Endothelial cell of umbilical vein (primary cell): ENCODE data around the gene ATXN10.

Experiments
- CTCF ChIP-seq, 2 donors: IDR thresholded peaks; 1 replicate in 1 of 2; 2 replicates in 1 of 2; pipeline ENCODE4 v1.5.1; 2011; ENCODE audit warnings: low read length in 2 of 2, mild to moderate bottlenecking in 2 of 2, moderate library complexity in 2 of 2, control low read depth in 1 of 2, inconsistent platforms in 1 of 2, low read depth in 1 of 2; ENCODE audit not compliant: insufficient read depth in 1 of 2; ENCODE audit errors: extremely low read depth in 1 of 2
- MYC ChIP-seq: IDR thresholded peaks from one replicate; pipeline ENCODE4 v1.6.1; 2011; ENCODE audit warnings: mild to moderate bottlenecking, low read depth, low read length
- POLR2A ChIP-seq: IDR thresholded peaks from 2 replicates; pipeline ENCODE4 v1.6.1; 2012; ENCODE audit warnings: low read depth, mild to moderate bottlenecking, control low read depth, low read length
- TF ChIP-seq, protein P1 (sequence below): IDR thresholded peaks from 2 replicates; pipeline ENCODE4 v1.6.1; 2011; ENCODE audit not compliant: insufficient read depth, insufficient read length

DNA sequence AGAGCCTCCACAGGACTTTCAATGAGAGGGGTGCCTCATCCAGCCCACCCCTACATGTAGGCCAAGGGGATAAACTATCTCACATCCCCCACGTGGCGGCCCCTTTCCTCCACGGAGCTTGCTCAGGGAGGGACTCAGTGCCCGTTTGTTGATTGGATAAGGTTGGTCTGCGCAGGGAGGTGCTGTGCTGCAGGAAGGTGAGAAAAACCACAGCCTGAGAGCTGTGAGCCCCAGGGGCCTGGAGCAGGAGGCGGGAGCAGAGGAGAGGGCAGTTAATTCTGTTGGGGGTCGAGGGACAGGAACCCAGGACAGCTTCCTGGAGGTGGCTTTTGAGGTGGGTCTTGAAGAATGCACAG is 31.9 kb upstream of the ATXN10 start:
- TF ChIP-seq MYC (no peak), POLR2A (no peak), CTCF (IDR thresholded peaks at IDR 0.05; ENCODE audit: extremely low read depth in 1 of 2, insufficient read depth in 1 of 2, low read depth in 1 of 2, low read length in 2 of 2) (no peak)
- TF ChIP-seq, protein P1, sequence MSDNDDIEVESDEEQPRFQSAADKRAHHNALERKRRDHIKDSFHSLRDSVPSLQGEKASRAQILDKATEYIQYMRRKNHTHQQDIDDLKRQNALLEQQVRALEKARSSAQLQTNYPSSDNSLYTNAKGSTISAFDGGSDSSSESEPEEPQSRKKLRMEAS = no peak
